ENCODE data around the gene UGGT1. TPM values are rescaled to one million over a fixed set of nuclear protein-coding genes. Genes with fewer than 3 reads are reported as not detected.
A peak's percentile ranks its signal among the peaks of the same experiment; 100 is the strongest.
"Not testable (repeated sequence)": the region's sequence is repeated elsewhere in the genome, so short reads cannot be mapped to it uniquely, and the experiment has no call there.

Gene UGGT1
- total RNA-seq, 1 experiment from 2014 or later: 58.0 TPM

DNA sequence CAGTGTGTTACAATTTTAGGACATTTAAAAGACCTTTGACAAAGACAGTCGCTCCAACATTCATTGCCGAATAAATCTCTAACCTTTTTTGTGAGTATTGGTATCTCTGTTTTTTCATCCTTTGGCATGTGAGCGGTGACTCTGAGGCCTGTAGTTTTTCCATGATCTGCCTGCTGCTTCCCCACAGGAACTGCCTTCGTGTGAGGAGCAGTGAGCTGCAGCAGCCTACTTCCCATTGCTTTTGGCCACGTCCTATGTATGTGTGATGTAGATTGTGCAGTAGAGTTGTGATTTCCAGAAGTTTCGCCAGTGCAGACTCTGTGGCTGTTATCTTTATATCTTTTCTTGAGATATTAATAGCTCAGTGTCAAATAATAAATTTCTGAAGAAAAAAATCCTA, 79.8 kb downstream of the UGGT1 start:
- no peak for DNase-seq (ENCODE audit: low read depth)

DNA sequence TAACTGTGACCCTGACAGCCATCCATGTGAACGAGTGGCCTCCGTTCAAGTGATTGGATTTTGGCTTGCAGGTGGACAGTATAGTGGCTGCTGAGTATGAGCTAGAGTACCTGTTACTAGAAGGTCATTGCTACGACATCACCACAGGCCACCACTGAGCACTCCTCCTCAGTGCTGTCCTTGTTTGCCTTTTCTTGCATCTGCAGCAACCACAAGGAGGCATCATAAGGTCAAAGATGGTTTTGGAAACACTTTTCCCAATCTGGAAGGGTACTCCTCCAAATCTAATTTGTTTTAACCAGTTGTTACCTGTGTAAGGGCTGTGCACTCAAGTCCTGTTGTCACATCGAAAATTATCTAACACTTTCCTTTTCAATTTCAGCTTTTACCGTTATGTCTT, 81.2 kb downstream of the UGGT1 start:
- DNase-seq (ENCODE audit: low read depth): no peak

DNA sequence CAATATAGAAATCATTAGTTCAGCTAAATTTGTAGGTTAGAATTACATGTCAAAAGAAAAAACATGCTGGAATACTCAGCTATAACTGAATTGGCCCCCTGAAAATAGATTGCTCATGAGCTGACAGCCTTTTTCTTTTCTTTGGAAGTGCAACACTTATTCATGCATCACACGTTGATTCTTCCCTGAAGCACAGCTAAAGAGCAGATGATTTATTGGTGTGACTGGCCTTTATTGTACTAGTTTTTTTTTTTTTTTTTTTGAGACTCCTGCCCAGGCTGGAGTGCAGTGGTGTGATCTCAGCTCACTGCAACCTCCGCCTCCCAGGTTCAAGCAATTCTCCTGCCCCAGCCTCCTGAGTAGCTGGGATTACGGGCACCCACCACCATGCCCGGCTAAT, 83.1 kb downstream of the UGGT1 start:
- DNase-seq (ENCODE audit: low read depth): not testable (repeated sequence)

DNA sequence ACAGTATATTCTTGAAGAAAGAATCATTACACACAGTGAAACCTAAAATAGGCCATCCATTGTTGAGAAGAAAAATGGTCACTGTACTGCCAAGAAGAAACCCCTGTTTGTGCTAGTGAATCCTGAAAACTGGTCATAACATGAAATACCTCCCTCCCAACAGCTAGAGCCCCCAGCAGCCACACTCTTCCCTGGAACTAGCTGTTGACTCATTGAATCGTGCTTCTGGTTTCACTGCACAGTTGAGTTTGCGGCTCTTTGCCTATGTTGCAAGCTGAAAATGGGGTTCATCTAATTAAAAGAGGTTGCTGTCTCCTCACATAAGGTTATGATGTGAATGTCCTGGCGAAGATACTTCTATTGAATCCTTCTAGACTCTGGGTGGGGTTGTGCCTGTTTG, 86.3 kb downstream of the UGGT1 start:
- DNase-seq (ENCODE audit: low read depth): no peak

DNA sequence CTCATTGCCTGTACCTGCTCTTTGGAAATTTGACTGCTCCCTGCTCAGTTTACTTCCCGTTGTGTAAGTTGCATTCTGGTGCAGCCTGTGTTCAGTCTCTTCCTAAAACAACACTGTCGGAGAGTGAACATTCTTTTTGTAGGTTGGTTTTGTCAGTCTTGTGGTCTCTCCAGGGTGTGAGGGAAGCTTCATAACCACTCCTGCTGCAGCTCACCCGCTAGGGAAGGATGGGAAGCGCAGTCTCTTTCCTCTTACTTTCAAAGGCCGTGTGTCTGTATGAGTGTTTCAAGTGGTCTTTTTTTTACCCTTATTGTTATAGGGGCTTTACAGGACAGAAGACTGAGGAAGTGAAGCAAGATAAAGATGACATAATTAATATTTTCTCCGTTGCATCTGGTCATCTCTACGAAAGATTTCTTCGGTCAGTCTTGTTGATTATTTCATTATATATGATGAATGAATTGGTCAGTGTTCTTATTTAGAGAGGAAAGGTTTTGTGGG, 87.2 kb downstream of the UGGT1 start:
- no peak for DNase-seq (ENCODE audit: low read depth)

DNA sequence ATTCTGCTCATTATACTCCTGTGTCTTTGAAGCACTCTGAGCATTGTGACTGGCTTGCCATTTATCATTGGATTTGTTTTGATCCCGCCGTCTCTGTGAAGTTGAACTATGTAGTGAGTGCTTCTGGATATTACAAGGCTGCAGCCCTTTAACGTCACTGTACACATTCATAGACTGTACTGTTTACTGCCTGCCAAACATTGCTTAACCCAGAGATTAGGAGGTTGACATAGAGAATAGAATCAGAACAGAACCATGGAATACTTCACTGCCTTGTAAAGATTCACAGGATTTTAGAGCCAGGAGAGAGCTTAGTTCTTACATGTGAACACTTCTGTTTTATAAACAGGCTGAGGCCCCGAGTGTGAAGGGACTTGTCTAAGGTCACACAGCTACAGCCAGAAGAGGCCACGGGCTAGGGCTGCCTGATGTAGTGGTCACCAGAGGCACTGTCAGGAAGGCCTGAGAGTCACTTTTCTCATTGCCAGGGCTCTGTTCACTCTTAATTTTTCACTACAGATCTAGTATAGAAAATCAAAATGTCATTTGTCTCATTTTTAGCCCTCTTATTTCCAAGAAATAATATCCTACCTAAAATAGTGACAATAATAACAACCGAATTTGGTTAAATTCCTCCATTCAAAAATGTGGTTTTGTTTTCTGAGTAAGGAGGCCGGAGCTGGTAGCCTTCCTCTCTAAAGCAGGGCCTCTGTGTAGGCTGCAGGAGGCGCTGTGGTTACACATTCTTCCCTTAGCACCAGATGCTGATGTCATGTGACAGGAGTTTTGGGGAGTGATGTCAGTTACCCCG, 87.9 kb downstream of the UGGT1 start:
- peak; percentile 43 for DNase-seq (ENCODE audit: low read depth)

DNA sequence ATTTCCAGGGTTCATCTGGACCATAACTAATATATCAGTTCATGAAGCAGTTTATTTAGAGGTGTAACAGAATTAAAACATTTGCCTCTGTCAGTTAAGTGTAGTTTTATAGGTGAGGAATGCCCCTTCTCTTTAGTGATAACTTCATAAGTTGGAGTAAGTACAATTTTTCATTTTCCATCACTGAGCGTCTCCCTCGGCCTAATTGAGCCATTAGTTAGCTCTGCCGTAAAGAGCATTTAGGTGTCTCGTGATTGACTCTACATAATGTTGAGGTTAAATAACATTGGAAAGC, 88.4 kb downstream of the UGGT1 start:
- no peak for DNase-seq (ENCODE audit: low read depth)

DNA sequence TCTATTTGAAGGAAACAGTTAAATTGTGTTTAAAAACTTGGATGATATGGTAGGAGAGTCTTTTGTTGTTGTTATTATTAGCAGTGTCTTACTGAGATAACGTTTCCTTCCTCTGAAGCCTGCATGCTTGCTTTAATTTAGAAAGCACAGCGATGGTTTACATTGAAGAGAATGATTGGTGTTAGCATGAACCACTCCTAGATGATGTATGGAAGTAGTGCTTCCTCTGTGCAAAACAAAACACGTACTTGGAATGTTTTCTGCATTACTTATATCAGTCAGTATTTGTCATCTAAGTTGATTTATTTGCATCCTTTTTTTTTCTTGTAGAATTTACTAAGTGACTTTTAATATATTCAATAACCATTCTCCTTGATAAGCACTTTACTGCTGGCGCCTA, 89.0 kb downstream of the UGGT1 start:
- DNase-seq (ENCODE audit: low read depth): no peak

DNA sequence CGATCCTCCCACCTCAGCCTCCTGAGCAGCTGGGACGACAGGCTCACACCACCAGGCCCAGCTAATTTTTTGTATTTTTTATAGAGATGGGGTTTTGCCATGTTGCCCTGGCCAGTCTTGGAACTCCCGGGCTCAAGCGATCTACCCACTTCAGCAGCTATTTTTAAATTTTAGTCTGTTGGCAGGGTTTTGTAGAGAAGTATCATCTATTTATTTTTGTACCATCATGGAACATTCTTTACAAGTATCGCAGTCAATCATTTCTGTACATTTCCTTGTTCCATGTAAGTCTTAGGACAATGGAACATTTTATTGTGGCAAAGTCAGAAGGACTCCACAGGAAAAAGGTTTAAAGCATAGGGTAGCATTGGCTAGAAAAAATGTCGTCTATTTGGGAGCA, 94.6 kb downstream of the UGGT1 start:
- DNase-seq (ENCODE audit: low read depth): no peak

DNA sequence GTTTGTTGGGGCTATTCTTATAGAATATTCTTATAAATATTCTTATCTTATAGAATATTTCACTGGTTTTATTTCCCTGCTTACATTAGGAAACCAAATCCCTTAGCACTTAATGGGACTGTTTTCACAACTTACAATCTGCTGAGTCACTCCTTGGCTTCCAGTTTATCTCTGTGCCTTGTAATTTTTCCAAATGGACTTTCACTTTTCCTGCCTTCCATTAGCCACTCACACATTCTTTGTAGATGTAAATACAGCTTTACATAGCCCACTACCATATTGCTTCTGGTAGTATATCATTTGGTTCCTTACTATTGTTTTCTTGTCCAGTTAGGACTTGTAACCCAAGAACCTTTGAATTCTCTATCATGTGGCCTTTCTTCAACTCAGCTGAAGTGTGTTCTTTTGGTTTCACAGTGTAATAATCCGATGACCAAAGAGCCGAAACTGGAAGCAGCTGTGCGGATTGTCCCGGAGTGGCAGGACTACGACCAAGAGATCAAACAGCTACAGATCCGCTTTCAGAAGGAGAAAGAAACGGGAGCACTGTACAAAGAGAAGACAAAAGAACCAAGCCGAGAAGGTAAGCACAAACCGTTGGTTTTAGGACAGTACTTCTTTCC, 96.1 kb downstream of the UGGT1 start:
- no peak for DNase-seq (ENCODE audit: low read depth)

DNA sequence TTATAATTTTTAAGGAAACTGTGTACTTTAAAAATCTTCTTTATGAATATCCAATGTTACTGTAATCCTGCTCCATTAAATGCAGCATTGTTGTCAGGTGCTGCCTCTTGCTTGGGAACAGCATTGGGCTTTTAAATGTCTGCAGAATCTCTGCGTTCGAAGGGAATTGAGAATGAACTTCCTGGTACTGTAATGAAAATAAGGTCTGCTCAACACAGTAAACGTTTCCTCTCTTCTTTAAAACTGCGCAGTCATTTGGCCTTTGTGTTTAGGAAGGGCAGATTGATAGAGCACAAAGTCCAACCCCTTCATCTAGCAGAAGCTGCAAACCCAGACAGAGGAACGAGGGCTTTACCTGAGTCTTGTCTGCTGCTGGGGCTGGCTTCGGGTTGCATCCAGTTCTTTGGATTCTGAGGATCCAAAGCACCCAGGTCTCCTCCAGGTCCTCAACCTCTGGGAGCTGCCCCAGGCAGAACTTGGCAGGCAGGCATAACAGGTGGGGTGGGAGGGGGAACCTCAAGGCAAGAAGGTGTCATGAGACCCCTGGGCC, 104.5 kb downstream of the UGGT1 start:
- DNase-seq (ENCODE audit: low read depth): no peak

DNA sequence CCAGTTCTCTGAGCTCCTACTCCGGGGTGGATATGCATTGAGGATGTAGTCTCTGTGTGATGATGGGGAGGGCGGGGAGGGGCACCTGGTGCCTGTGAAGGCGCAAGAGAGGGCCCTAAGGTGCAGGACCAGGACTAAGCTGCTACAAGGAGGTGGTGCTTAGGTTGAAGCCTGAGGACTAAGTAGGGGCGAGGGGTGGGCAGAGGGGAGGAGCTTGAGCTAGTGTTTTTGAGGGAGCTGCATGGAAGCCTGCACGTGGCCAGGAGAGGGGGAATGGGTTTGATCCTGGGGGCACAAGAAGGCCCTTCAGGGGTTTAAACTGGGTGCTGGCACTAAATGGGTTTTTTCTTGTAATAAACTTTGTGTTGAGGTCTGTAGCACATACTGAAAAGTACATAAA, 105.0 kb downstream of the UGGT1 start:
- DNase-seq (ENCODE audit: low read depth): no peak

DNA sequence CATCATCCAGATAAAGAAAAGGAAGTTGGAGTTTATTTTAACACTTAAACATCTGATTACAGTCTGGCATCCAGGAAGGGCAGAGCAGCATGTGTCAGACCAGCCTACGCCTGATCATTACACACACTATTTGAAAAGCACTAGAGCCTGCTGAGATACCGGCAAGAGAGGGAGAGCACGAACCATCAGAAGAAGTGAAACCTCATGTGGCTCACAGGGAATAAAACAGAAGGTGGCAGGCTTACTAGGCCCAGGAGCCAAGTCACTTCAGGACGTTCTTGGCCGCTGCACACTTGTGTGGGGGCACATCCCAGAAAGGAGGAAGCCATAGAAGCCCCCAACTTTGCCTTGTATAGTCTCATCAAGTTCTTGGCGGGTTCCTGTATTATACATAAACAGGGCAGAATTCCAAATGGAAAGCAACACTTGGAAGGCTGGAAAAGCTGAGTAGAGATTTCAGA, 105.5 kb downstream of the UGGT1 start:
- DNase-seq (ENCODE audit: low read depth): no peak

DNA sequence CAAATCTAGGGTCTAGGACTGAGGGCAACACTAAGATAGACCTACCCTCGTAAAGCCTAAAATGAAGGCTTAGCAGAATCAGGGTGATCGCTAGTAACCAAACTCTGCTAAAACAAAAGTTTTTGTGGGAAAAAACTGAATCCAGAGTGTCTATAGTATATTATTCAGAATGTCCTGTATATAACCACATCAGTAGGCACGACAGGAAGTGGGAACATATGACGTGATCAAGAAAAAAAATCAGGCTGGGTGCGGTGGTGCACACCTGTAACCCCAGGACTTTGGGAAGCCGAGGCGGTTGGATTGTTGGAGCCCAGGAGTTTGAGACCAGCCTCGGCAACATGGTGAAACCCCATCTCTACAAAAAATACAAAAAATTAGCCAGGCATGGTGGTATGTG, 106.1 kb downstream of the UGGT1 start:
- no peak for DNase-seq (ENCODE audit: low read depth)

DNA sequence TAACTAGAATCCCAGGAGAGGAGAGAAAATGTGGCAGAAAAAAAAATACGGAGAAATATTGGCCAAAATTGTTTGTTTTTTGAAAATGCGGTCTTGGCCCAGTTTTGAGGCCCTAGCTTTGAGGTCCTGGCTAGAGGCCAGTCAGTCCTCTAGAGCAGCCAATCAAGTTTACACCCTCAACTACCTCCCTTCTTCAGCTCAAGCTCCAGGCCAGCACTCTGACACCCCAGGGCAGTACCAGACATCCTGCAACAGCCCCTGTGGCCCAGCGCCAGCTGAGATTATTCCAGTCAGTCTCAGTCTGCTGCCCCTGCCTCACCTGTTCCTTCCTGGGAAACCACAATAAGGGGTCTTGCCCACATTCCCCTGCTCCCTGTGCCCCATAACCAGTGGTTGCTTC, 107.7 kb downstream of the UGGT1 start:
- no peak for DNase-seq (ENCODE audit: low read depth)

DNA sequence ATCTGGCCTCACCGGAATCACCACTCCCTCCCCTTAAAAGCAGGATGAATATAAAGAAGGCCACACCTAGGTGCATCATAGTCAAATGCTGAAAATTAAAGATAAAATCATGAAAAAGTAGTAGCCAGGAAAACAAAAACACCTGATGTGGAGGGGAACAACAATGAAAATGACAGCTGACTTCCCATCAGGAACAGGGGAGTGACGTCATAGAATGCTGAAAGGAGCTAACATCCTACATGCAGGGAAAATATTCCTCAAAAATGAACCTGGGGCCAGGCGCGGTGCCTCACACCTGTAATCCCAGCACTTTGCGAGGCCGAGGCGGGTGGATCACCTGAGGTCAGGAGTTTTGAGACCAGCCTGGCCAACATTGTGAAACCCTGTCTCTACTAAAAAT, 108.1 kb downstream of the UGGT1 start:
- DNase-seq (ENCODE audit: low read depth): no peak

DNA sequence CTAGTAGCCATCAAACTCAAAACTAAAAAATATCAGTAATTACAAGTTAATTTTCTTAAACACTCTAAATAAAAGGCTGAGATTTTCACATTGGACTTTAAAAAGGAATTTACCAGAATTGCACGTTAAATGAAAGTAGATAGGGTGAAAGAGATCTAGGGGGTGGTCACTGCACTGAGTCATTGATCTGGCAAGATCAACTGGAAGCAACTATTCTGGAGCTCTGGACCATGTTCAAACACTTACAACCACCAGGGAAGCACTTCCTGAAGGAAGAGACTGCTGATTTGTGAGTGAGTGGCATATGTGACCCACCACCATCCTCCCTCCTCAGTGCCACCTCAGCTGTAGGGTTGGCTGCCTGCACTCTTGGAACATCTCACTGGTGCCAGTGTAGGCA, 111.8 kb downstream of the UGGT1 start:
- peak; percentile 31 for DNase-seq (ENCODE audit: low read depth)

DNA sequence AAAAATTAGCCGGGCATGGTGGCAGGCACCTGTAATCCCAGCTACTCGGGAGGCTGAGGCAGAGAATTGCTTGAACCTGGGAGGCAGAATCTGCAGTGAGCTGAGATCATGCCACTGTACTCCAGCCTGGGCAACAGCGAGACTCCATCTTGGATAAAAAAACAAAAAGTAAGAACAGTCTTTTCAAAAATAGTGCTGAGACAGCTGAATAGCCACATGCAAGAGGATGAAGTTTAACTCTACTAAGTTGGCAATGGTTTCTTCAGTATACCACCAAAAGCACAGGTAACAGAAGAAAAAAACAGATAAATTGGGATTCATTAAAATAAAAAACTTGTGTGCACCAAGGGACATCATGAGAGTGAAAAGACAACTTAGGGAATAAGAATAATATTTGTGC, 115.2 kb downstream of the UGGT1 start:
- DNase-seq (ENCODE audit: low read depth): no peak

DNA sequence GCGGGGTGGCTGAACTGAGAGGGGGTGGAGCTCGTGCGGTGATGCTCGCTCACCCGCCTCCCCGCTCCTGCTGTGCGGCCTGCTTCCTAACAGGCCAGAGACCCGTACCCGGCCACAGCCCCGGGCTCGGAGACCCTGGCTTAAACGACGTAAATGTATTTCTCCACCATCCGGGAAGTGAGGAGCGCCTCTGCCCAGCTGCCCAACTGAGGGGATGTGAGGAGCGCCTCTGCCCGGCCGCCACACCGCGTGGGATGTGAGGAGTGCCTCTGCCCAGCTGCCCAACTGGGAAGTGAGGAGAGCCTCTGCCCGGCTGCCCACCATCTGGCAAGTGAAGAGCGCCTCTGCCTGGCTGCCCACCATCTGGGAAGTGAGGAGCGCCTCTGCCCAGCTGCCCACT, 117.0 kb downstream of the UGGT1 start:
- DNase-seq (ENCODE audit: low read depth): no peak

DNA sequence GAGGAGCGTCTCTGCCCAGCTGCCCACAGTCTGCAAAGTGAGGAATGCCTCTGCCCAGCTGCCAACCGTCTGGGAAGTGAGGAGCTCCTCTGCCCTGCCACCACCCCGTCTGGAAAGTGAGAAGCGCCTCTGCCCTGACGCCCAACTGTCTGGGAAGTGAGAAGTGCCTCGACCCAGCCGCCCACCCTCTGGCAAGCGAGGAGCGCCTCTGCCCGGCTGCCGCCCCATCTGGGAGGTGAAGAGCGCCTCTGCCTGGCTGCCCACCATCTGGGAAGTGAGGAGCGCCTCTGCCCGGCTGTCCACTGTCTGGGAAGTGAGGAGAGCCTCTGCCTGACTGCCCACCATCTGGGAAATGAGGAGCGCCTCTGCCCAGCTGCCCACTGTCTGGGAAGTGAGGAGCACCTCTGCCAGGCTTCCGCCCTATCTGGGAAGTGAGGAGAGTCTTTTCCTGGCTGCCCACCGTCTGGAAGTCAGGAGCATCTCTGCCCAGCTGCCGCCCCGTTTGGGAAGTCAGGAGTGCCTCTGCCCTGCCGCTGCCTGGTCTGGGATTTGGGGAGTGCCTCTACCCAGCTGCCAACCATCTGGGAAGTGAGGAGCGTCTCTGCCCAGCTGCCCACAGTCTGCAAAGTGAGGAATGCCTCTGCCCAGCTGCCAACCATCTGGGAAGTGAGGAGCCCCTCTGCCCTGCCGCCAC, 117.8 kb downstream of the UGGT1 start:
- not testable (repeated sequence) for DNase-seq (ENCODE audit: low read depth)

DNA sequence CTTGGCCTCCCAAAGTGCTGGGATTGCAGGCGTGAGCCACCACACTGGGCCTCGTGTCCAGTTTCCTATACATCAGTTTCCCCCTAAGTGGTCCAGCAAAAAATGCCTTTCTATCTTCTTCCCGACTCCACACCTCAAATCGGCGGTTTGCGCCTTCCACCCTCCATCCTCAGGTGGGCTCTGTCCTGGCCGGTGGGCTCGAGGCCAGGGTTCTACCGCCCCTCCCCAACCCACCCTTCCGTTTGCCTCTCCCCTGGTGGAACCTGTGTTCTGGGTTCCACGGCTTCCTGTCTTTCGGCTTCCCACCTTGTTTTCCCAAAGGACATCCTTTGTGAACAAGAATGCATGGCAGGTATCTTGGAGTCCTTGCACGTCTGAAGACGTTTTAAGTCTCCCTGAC, 123.3 kb downstream of the UGGT1 start:
- no peak for DNase-seq (ENCODE audit: low read depth)

DNA sequence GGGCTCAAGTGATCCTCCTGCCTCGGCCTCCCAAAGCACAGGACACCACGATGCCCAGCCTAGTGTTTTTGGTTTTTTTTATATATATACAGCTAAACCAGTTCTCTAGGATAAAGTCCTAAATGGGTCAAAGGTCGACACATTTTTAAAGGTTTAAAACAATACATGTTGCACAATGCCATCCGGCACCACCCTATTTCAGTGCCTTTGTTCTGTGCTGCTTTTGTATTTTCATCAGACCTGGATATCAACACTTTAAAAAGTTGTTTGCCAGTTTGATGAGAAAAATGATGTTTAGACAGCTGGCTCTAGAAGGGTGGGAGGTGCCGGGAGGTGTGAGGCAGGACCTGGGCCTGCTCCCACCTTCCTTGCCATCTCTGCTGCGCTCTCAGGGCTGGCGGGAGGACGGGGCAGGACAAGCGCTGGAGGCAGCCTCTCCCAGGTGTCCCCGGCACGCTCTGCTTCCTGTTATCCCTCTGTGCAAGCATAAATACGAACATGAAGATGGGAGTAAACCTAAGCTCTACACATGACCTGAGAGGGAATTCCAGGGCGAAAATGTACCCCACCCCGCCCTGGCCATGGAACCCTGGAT, 124.0 kb downstream of the UGGT1 start:
- no peak for DNase-seq (ENCODE audit: low read depth)

All from HT1080 (cell line).